ENCODE measurements around the gene PLEK2. TPM values are rescaled to one million over a fixed set of nuclear protein-coding genes. Genes with fewer than 3 reads are reported as not detected.
A peak's percentile ranks its signal among the peaks of the same experiment; 100 is the strongest.

Gene PLEK2
- total RNA-seq, 6 experiments from 2014 or later: 8.3 to 16.2 (median 12.1) TPM

DNA sequence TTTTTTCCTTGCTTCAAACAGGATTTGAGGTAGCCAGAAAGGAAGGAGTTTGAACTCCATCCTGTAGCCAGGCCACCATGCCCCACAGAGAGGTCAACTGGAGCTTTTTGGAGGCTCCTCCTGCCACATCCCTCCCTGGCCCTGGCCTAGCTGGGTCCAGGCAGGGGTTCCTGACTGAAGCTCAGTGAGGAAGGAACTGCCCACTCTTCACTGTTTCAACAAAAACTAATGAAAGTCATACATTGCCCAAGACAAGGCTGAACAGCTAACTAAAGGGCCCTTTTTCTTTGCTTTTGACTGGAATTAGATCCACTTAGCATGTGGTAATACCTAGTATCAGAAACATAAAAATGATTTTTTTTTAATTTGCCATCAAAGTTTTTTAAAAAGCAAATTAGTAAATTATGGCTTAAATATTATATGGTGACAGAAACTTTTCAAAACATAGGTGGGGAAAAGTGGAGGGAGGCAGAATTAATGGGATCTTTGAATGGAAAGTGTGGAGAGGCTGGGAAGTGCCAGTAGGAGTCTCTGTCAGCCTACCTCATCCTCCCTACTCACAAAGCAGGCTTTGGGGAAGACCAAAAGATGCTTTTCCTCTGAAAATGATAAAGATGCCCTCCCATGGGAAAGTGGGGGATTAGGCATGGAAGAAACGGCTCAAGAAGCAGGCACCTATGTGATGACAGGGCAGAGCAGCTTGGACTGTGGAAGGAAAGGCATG, 22.0 kb downstream of the PLEK2 start:
- H3K4me1 ChIP-seq: peaks cover 0 to 21% (median 6%) of the 10 kb centered on the region in 4 donors
- intact Hi-C loops (cut with DNase I): no loop called here
- no peak for TF ChIP-seq POLR2A (IDR thresholded peaks at IDR 0.05)
- TF ChIP-seq, protein P1, sequence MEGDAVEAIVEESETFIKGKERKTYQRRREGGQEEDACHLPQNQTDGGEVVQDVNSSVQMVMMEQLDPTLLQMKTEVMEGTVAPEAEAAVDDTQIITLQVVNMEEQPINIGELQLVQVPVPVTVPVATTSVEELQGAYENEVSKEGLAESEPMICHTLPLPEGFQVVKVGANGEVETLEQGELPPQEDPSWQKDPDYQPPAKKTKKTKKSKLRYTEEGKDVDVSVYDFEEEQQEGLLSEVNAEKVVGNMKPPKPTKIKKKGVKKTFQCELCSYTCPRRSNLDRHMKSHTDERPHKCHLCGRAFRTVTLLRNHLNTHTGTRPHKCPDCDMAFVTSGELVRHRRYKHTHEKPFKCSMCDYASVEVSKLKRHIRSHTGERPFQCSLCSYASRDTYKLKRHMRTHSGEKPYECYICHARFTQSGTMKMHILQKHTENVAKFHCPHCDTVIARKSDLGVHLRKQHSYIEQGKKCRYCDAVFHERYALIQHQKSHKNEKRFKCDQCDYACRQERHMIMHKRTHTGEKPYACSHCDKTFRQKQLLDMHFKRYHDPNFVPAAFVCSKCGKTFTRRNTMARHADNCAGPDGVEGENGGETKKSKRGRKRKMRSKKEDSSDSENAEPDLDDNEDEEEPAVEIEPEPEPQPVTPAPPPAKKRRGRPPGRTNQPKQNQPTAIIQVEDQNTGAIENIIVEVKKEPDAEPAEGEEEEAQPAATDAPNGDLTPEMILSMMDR (IDR thresholded peaks at IDR 0.05): no peak
- no peaks in the 10 kb centered on the region for H3K27me3 ChIP-seq
- no peak overlapping the region for H3K4me3 ChIP-seq
- peak in 1 of 4 donors; percentile 28 for ATAC-seq
- no peak for DNase-seq
- H3K9me3 ChIP-seq: no peaks in the 10 kb centered on the region
- H3K27ac ChIP-seq: peak overlapping the region in 1 of 3 donors; percentile 26
- H3K36me3 ChIP-seq: peaks cover 0 to 5% (median 2%) of the 10 kb centered on the region in 4 donors
- WGBS (ENCODE audit: insufficient coverage, low coverage, low lambda C conversion rate, missing lambda C conversion rate): no CpG with 5 or more reads among the region's 1 CpG

DNA sequence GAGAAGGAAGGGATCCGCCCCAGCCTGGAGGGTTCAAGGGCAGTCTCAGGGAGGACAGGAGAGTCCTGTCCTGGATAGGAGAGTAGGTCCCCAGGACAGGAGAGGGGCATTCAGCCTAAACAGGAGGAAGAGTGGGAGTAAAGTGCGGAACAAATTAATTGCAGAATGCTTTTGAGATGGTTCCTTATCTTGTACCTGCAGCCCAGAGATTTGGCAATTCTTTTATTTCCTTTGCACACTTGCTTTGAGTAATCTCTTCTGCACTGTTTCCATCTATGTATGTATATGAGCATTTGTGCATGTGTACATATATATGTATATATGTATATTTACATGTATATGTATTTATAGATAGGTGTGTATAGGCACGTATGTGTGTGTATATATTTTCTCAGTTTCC, 22.7 kb downstream of the PLEK2 start:
- no peak for DNase-seq
- no peak overlapping the region for H3K4me3 ChIP-seq

DNA sequence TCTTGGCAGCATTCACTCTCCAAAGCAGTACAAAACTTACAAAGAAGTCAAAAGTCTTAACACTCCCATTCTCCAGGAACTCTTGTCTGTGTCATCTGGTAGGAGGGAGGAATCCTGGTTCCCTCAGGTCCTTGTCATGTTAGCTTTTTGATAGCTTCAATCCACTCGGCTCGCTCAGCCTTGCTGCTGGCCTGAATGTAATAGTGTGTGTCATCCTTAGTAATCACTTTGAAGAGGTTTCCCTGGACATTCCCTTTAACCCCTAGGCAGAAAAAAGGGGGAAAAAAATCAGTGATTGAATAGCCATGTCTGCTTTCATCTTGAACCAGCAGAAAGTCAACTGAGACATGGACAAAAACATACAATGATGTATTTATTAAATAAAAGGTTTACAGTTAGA, 24.8 kb downstream of the PLEK2 start:
- WGBS (ENCODE audit: insufficient coverage, low coverage, low lambda C conversion rate, missing lambda C conversion rate): 100% methylated on average over 1 of the region's 2 CpGs
- H3K27ac ChIP-seq: no peak overlapping the region
- intact Hi-C loops (cut with DNase I): no loop called here
- peaks cover 13 to 31% (median 21%) of the 10 kb centered on the region in 4 donors for H3K36me3 ChIP-seq
- no peak for TF ChIP-seq POLR2A (IDR thresholded peaks at IDR 0.05)
- TF ChIP-seq, protein P1 (IDR thresholded peaks at IDR 0.05): no peak
- H3K27me3 ChIP-seq: no peaks in the 10 kb centered on the region
- ATAC-seq: no peak
- H3K4me3 ChIP-seq: no peak overlapping the region
- no peak for DNase-seq
- H3K9me3 ChIP-seq: no peaks in the 10 kb centered on the region
- H3K4me1 ChIP-seq: peaks cover 0 to 12% (median 4%) of the 10 kb centered on the region in 4 donors

More for the DNA sequence above, 22.7 kb downstream of the PLEK2 start:
- TF ChIP-seq, protein P1 (IDR thresholded peaks at IDR 0.05): no peak
- H3K36me3 ChIP-seq: peaks cover 6 to 12% (median 7%) of the 10 kb centered on the region in 4 donors
- H3K9me3 ChIP-seq: no peaks in the 10 kb centered on the region
- no peaks in the 10 kb centered on the region for H3K27me3 ChIP-seq
- 60% methylated on average over 3 of the region's 3 CpGs for WGBS (ENCODE audit: insufficient coverage, low coverage, low lambda C conversion rate, missing lambda C conversion rate)
- H3K27ac ChIP-seq: peak overlapping the region in 1 of 3 donors; percentile 26
- peaks cover 0 to 21% (median 6%) of the 10 kb centered on the region in 4 donors for H3K4me1 ChIP-seq
- peak in 1 of 4 donors; percentile 3 for ATAC-seq
- intact Hi-C loops (cut with DNase I): no loop called here

DNA sequence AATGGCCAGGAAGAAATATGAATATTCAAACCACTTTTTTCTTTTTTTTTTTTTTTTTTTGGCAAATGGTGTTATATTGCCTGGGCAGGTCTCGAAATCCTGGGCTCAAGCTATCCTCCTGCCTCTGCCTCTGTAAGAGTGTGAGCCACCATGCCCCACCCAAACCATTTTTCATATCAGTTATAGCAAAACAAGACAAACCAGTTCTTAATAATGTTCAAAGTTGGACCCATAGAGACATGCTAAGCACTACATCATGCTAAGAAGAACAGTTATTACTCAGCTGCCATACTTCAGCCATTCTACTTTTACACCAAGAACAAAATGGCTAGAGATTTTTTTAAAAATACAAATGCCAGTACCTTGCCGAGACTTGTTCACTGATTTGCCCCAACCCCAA, 26.3 kb downstream of the PLEK2 start:
- WGBS (ENCODE audit: insufficient coverage, low coverage, low lambda C conversion rate, missing lambda C conversion rate): 82% methylated on average over 2 of the region's 2 CpGs
- Histone ChIP-seq H3K9me3 (no peaks in the 10 kb centered on the region), H3K36me3 (peaks cover 15 to 47% (median 33%) of the 10 kb centered on the region in 4 donors), H3K27me3 (no peaks in the 10 kb centered on the region), H3K4me1 (peaks cover 0 to 12% (median 4%) of the 10 kb centered on the region in 4 donors), H3K4me3 (no peak overlapping the region), H3K27ac (peak overlapping the region in 1 of 3 donors; percentile 27)
- TF ChIP-seq POLR2A (IDR thresholded peaks at IDR 0.05): no peak
- TF ChIP-seq, protein P1 (IDR thresholded peaks at IDR 0.05): no peak
- DNase-seq: no peak
- intact Hi-C loops (cut with DNase I): no loop called here
- ATAC-seq: no peak

All from right lobe of liver (tissue), 6 donors.